CD4-positive, alpha-beta T cell (primary cell): ENCODE data around the gene TMC2. TPM values are rescaled to one million over a fixed set of nuclear protein-coding genes. Genes with fewer than 3 reads are reported as not detected.

ENCODE experiments used
- ATAC-seq: fragments of 200-7000 bp; cut with Tn5 transposase; one replicate; pipeline ENCODE4 v1.10.0; 2022; ENCODE audit warnings: mild to moderate bottlenecking; ENCODE audit not compliant: poor library complexity
- CTCF ChIA-PET: fragments of 350-600 bp; sonication (Branson Sonifier 250); formaldehyde crosslinking; loops from one replicate; lab custom pipeline; 2021; ENCODE audit warnings: antibody characterized with exemption, inconsistent platforms; lab: Charles Lee
- POLR2A ChIA-PET: fragments of 350-600 bp; sonication (Branson Sonifier 250); formaldehyde crosslinking; loops from one replicate; lab custom pipeline; 2021; ENCODE audit warnings: antibody characterized with exemption, inconsistent platforms; lab: Charles Lee
- DNase-seq, 14 experiments: peaks; one replicate each; pipeline ENCODE4 v3.0.0-alpha.2; 2013 to 2020; ENCODE audit warnings: mixed read lengths in 2 of 14
- H3K27ac ChIP-seq, 2 donors: one replicate each; pipeline versions ENCODE4 v1.5.1 to v1.7.0; 2013; ENCODE audit warnings: low read length in 2 of 2, low read depth in 1 of 2, mild to moderate bottlenecking in 1 of 2
- H3K27me3 ChIP-seq, 2 experiments: 1 replicate in 1 of 2; 2 replicates in 1 of 2; pipeline versions ENCODE4 v1.6.1 to v1.7.0; 2013; ENCODE audit warnings: low read length in 2 of 2, control low read depth in 1 of 2, mild to moderate bottlenecking in 1 of 2, moderate library complexity in 1 of 2; ENCODE audit not compliant: insufficient read depth in 2 of 2, control insufficient read depth in 1 of 2
- H3K36me3 ChIP-seq: one replicate; pipeline ENCODE4 v1.6.1; 2013; ENCODE audit warnings: low read length, control low read depth; ENCODE audit not compliant: insufficient read depth
- H3K4me1 ChIP-seq: one replicate; pipeline ENCODE4 v1.6.1; 2013; ENCODE audit warnings: low read length, control low read depth; ENCODE audit not compliant: insufficient read depth
- H3K4me3 ChIP-seq: one replicate; pipeline ENCODE4 v1.5.1; 2013; ENCODE audit warnings: mild to moderate bottlenecking, low read length, moderate library complexity
- H3K9me3 ChIP-seq, 2 experiments: 1 replicate in 1 of 2; 2 replicates in 1 of 2; pipeline versions ENCODE4 v1.6.1 to v1.7.0; 2013; ENCODE audit warnings: low read length in 2 of 2, mild to moderate bottlenecking in 2 of 2, control low read depth in 1 of 2, moderate library complexity in 1 of 2; ENCODE audit not compliant: control insufficient read depth in 1 of 2, insufficient read depth in 1 of 2
- H3K27ac Mint-ChIP-seq: one replicate; pipeline ENCODE4 v1.8.0; 2020; ENCODE audit warnings: mixed read lengths
- H3K27me3 Mint-ChIP-seq: one replicate; pipeline ENCODE4 v1.8.0; 2021; ENCODE audit warnings: mixed read lengths
- H3K36me3 Mint-ChIP-seq: one replicate; pipeline ENCODE4 v1.8.0; 2021; ENCODE audit warnings: low read depth, mixed read lengths
- H3K4me1 Mint-ChIP-seq: one replicate; pipeline ENCODE4 v1.8.0; 2021; ENCODE audit warnings: low read depth, mixed read lengths
- H3K4me3 Mint-ChIP-seq: one replicate; pipeline ENCODE4 v1.8.0; 2020; ENCODE audit warnings: mild to moderate bottlenecking, mixed read lengths
- H3K9me3 Mint-ChIP-seq: one replicate; pipeline ENCODE4 v1.8.0; 2020; ENCODE audit warnings: mixed read lengths
- intact Hi-C, 2 experiments: fragments of 100-400 bp; cut with DNase I in 1 of 2; cut with micrococcal nuclease in 1 of 2; formaldehyde crosslinking; loops; one replicate each; pipeline versions ENCODE4 v1.15.1 to v1.9.0; 2023 to 2025; cut with DNase I, micrococcal nuclease
- total RNA-seq, 174 experiments: library from RNA in 2 of 174; stranded (reverse) in 2 of 174; gene quantifications; one replicate each; pipeline ENCODE4 v1.2.3 and lab custom pipeline; 2021 to 2026
- TF ChIP-seq, protein P1 (sequence below): fragments of 200-600 bp; IDR thresholded peaks from one replicate; pipeline ENCODE4 v1.8.0; 2022; ENCODE audit warnings: antibody characterized with exemption, mild to moderate bottlenecking

Gene TMC2
- total RNA-seq, 2 experiments from 2014 or later: not detected

DNA sequence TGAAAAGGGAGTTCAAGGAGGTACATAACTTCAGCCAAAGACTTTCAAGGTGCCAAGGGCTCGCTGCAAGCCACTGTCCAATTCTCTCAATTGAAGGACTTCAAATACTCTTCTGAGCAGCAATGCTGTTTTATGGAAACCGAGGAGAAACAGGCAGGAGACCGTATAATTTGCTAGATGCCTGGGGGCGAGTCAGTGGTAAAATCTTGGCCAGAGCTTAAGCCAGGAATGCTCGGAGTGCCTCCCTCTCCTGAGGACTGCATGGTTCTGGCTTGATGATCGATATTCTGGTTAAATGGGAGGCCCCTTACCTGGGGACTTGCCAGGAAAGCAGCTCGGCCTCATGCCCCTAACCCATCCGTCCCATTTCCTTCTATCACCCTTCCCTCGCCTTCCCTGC, 80.3 kb downstream of the TMC2 start:
- POLR2A ChIA-PET: no interaction called here
- Mint-ChIP-seq H3K4me1 (no peaks in the 10 kb centered on the region), H3K27ac (no peak overlapping the region), H3K9me3 (no peaks in the 10 kb centered on the region), H3K27me3 (peaks cover 64% of the 10 kb centered on the region), H3K4me3 (no peak overlapping the region), H3K36me3 (no peaks in the 10 kb centered on the region)
- H3K27ac ChIP-seq: no peak overlapping the region
- no peaks in the 10 kb centered on the region for H3K36me3 ChIP-seq
- no peak for DNase-seq
- TF ChIP-seq, protein P1, sequence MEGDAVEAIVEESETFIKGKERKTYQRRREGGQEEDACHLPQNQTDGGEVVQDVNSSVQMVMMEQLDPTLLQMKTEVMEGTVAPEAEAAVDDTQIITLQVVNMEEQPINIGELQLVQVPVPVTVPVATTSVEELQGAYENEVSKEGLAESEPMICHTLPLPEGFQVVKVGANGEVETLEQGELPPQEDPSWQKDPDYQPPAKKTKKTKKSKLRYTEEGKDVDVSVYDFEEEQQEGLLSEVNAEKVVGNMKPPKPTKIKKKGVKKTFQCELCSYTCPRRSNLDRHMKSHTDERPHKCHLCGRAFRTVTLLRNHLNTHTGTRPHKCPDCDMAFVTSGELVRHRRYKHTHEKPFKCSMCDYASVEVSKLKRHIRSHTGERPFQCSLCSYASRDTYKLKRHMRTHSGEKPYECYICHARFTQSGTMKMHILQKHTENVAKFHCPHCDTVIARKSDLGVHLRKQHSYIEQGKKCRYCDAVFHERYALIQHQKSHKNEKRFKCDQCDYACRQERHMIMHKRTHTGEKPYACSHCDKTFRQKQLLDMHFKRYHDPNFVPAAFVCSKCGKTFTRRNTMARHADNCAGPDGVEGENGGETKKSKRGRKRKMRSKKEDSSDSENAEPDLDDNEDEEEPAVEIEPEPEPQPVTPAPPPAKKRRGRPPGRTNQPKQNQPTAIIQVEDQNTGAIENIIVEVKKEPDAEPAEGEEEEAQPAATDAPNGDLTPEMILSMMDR: no peak
- ATAC-seq: no peak
- no peaks in the 10 kb centered on the region for H3K4me1 ChIP-seq
- CTCF ChIA-PET: no interaction called here
- no peak overlapping the region for H3K4me3 ChIP-seq
- intact Hi-C loops: no loop called here
- H3K27me3 ChIP-seq: peaks cover 13 to 22% of the 10 kb centered on the region in 2 experiments
- peaks cover 0 to 3% of the 10 kb centered on the region in 2 experiments for H3K9me3 ChIP-seq

DNA sequence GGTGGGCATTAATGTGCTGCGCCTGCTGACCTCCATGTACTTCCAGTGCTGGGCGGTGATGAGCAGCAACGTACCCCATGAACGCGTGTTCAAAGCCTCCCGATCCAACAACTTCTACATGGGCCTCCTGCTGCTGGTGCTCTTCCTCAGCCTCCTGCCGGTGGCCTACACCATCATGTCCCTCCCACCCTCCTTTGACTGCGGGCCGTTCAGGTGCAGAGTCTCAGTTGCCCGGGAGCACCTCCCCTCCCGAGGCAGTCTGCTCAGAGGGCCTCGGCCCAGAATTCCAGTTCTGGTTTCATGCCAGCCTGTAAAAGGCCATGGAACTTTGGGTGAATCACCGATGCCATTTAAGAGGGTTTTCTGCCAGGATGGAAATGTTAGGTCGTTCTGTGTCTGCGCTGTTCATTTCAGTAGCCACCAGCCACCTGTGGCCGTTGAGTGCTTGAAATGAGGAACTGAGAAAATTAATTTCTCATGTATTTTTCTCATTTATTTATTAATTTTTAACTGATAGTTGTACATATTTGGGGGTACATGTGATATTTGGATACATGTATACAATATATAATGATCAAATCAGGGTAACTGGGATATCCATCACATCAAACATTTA, 80.8 kb downstream of the TMC2 start:
- no peaks in the 10 kb centered on the region for H3K4me1 Mint-ChIP-seq
- H3K9me3 ChIP-seq: peaks cover 0 to 3% of the 10 kb centered on the region in 2 experiments
- DNase-seq: no peak
- ChIA-PET CTCF (no interaction called here), POLR2A (no interaction called here)
- no peaks in the 10 kb centered on the region for H3K36me3 ChIP-seq
- H3K27me3 Mint-ChIP-seq: peaks cover 60% of the 10 kb centered on the region
- no peaks in the 10 kb centered on the region for H3K9me3 Mint-ChIP-seq
- no peak overlapping the region for H3K27ac Mint-ChIP-seq
- H3K4me1 ChIP-seq: no peaks in the 10 kb centered on the region
- H3K4me3 ChIP-seq: no peak overlapping the region
- ATAC-seq: no peak
- intact Hi-C loops: no loop called here
- no peak overlapping the region for H3K4me3 Mint-ChIP-seq
- H3K27ac ChIP-seq: no peak overlapping the region
- H3K36me3 Mint-ChIP-seq: no peaks in the 10 kb centered on the region
- TF ChIP-seq, protein P1: no peak
- H3K27me3 ChIP-seq: peaks cover 13 to 20% of the 10 kb centered on the region in 2 experiments

DNA sequence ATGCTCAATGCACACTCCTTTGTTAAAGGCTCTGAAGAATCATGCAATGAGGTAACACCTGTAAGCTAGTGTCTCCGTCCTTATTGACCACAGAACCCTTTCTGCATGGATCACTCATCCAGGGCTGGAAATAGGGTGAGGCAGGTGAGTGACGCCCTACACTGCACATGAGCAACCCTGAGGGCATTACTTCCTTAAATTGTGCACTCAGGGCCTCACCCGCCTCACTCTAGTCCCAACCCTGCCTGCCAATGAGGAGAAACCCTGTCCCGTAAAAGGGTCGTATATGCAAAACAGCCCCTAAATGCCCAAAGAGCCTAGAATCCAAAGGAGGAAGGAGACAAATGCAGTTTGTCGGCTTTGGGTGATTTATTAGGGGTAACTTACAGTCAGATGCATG, 82.4 kb downstream of the TMC2 start:
- no peak overlapping the region for H3K27ac ChIP-seq
- no peaks in the 10 kb centered on the region for H3K4me1 ChIP-seq
- POLR2A ChIA-PET: no interaction called here
- no peak overlapping the region for H3K4me3 ChIP-seq
- H3K27me3 ChIP-seq: peaks cover 8 to 12% of the 10 kb centered on the region in 2 experiments
- CTCF ChIA-PET: no interaction called here
- DNase-seq (no peak), ATAC-seq (no peak)
- TF ChIP-seq, protein P1: no peak
- peaks cover 0 to 3% of the 10 kb centered on the region in 2 experiments for H3K9me3 ChIP-seq
- no peaks in the 10 kb centered on the region for H3K36me3 Mint-ChIP-seq
- no peaks in the 10 kb centered on the region for H3K36me3 ChIP-seq
- intact Hi-C loops: no loop called here
- H3K9me3 Mint-ChIP-seq: no peaks in the 10 kb centered on the region
- peaks cover 46% of the 10 kb centered on the region for H3K27me3 Mint-ChIP-seq
- H3K27ac Mint-ChIP-seq: no peak overlapping the region
- no peaks in the 10 kb centered on the region for H3K4me1 Mint-ChIP-seq
- no peak overlapping the region for H3K4me3 Mint-ChIP-seq
